ENCODE data around the gene ARRDC1. TPM values are rescaled to one million over a fixed set of nuclear protein-coding genes. Genes with fewer than 3 reads are reported as not detected.

Gene ARRDC1
- polyA plus RNA-seq, 1 of the 3 experiments (the other 2 are of a cell fraction): 49.7 TPM

DNA sequence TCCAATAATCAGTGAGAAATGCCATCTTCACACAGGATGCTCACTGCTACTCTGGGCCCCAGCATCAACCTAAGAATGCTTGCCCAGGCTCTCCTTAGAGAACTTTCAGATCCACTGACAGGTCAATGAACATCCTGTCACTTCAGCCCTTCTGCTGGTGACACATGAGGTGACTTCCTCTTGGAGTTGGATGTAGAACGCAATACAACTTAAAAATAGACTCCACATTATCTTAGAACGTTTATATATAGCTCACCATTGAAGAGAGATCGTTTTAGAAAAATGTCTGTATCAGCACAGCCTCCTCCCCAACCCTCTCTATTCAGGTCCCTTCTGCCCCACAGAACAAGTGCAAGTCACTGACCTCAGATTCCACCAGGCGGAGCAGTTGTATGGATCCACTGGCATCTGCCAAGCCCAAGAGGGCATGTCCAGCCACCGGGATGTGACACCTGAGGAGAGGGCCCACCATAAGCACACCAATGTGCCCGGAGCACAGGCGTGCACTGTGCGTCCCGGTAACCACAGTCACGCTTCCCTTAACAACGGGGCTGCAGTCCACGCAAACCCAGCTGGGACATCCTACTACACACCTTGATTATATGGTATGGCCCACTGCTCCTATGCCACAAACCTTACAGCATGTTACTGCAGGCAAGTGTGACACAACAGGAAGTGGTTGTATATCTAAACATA, 29.6 kb upstream of the ARRDC1 start:
- no peak overlapping the region for H3K4me3 ChIP-seq (ENCODE audit: low read depth in 2 of 2, low read length in 1 of 2)
- H2AFZ ChIP-seq (ENCODE audit: low read depth): no peak overlapping the region
- peaks cover 21 to 38% of the 10 kb centered on the region in 2 experiments for H3K36me3 ChIP-seq (replicated peaks in 1 of 2; ENCODE audit: control insufficient read depth in 1 of 2, insufficient read depth in 2 of 2, low read length in 1 of 2)
- no peak overlapping the region for H3K4me2 ChIP-seq
- H3K27ac ChIP-seq (ENCODE audit: low read depth in 2 of 2, low read length in 1 of 2): no peak overlapping the region
- peaks cover 53% of the 10 kb centered on the region for H3K79me2 ChIP-seq (ENCODE audit: insufficient read depth)
- no peaks in the 10 kb centered on the region for H3K9me3 ChIP-seq
- no peaks in the 10 kb centered on the region for H3K9me2 ChIP-seq
- H3K9ac ChIP-seq: no peak overlapping the region
- ChIA-PET CTCF (no interaction called here), POLR2A (no interaction called here)
- 83% methylated on average over 12 of the region's 12 CpGs for WGBS (ENCODE audit: low lambda C conversion rate)
- 0 out of 2 replicates have a peak, but pooled peaks cover 7% of the 10 kb centered on the region for H4K20me1 ChIP-seq (ENCODE audit: insufficient read depth)
- TF ChIP-seq FOXM1 (IDR thresholded peaks at IDR 0.05; ENCODE audit: low read depth): no peak
- TF ChIP-seq, protein P1, sequence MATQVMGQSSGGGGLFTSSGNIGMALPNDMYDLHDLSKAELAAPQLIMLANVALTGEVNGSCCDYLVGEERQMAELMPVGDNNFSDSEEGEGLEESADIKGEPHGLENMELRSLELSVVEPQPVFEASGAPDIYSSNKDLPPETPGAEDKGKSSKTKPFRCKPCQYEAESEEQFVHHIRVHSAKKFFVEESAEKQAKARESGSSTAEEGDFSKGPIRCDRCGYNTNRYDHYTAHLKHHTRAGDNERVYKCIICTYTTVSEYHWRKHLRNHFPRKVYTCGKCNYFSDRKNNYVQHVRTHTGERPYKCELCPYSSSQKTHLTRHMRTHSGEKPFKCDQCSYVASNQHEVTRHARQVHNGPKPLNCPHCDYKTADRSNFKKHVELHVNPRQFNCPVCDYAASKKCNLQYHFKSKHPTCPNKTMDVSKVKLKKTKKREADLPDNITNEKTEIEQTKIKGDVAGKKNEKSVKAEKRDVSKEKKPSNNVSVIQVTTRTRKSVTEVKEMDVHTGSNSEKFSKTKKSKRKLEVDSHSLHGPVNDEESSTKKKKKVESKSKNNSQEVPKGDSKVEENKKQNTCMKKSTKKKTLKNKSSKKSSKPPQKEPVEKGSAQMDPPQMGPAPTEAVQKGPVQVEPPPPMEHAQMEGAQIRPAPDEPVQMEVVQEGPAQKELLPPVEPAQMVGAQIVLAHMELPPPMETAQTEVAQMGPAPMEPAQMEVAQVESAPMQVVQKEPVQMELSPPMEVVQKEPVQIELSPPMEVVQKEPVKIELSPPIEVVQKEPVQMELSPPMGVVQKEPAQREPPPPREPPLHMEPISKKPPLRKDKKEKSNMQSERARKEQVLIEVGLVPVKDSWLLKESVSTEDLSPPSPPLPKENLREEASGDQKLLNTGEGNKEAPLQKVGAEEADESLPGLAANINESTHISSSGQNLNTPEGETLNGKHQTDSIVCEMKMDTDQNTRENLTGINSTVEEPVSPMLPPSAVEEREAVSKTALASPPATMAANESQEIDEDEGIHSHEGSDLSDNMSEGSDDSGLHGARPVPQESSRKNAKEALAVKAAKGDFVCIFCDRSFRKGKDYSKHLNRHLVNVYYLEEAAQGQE (IDR thresholded peaks at IDR 0.05; ENCODE audit: low read depth, low read length): no peak
- no peak for TF ChIP-seq NFIC (IDR thresholded peaks at IDR 0.05; ENCODE audit: borderline replicate concordance)
- no peak for TF ChIP-seq SMC3 (IDR thresholded peaks at IDR 0.05; ENCODE audit: low read depth, low read length)
- TF ChIP-seq, protein P2, sequence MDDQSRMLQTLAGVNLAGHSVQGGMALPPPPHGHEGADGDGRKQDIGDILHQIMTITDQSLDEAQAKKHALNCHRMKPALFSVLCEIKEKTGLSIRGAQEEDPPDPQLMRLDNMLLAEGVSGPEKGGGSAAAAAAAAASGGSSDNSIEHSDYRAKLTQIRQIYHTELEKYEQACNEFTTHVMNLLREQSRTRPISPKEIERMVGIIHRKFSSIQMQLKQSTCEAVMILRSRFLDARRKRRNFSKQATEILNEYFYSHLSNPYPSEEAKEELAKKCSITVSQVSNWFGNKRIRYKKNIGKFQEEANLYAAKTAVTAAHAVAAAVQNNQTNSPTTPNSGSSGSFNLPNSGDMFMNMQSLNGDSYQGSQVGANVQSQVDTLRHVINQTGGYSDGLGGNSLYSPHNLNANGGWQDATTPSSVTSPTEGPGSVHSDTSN (IDR thresholded peaks at IDR 0.05): no peak
- no peak for TF ChIP-seq CHD2 (IDR thresholded peaks at IDR 0.05; ENCODE audit: low read length, partially characterized antibody)
- TF ChIP-seq NRF1 (IDR thresholded peaks at IDR 0.05; ENCODE audit: low read depth, low read length): no peak
- TF ChIP-seq SIN3A (IDR thresholded peaks at IDR 0.05; ENCODE audit: borderline replicate concordance, low read depth, low read length): no peak
- peaks cover 6 to 14% of the 10 kb centered on the region in 2 experiments; a peak in 3 of 4 replicates for H3K4me1 ChIP-seq (ENCODE audit: control insufficient read depth in 1 of 2, insufficient read depth in 2 of 2, low read depth in 1 of 2, low read length in 1 of 2)
- peaks cover 3% of the 10 kb centered on the region for H3F3A ChIP-seq (replicated peaks; ENCODE audit: insufficient read depth)
- no peak for DNase-seq
- no peaks in the 10 kb centered on the region for H3K27me3 ChIP-seq (ENCODE audit: insufficient read depth)

DNA sequence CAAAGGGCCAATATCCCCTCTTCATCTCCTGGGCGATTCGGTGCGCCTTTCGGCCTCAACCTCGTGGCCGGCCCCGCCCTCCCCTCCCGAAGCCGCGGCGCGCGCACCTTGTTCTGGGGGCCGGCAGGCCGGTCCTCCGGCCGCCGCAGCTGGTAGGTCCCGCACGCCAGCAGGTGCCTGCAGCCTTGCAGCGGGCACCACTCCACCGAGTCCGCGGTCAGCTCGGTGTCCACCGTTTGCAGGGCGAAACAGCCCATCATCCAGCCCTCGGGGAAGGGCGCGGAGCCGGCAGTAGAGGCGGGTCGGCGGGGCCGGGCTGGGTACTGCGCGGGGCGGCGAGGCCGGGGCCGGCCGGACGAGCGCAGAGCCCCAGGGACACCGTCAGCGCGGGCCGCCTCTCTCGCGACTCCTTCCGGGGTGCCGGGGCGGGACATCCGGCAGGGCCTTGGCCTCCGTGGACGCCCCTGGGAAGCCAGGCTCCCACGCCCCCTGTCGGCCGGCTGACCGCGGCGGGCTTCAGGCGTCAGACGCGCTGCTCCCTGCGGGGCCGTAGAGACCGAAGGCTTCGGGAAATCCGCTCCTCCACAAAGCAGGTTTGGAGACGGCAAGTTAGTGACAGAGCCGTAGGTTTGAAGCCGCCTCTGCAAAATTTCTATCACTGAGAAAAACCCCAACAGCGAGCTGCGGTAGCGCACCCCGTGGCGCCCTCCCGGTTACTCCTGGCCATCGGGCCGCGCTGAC, 26.8 kb upstream of the ARRDC1 start, which contains the start of gene DPH7:
TSS of gene DPH7 (minus strand) at position 408 of the 741 bp plus-strand sequence. CDS start at position 260, 148 bp downstream.
- 21% methylated on average over 34 of the region's 82 CpGs for WGBS (ENCODE audit: low lambda C conversion rate)
- peak within 1 kb of the TSS; percentile 93 for H3K4me2 ChIP-seq
- H3F3A ChIP-seq (replicated peaks; ENCODE audit: insufficient read depth): peaks cover 3% of the 10 kb centered on the region
- H3K4me1 ChIP-seq (ENCODE audit: control insufficient read depth in 1 of 2, insufficient read depth in 2 of 2, low read depth in 1 of 2, low read length in 1 of 2): peaks cover 6 to 14% of the 10 kb centered on the region in 2 experiments; a peak in 3 of 4 replicates
- H4K20me1 ChIP-seq (ENCODE audit: insufficient read depth): 0 out of 2 replicates have a peak, but pooled peaks cover 7% of the 10 kb centered on the region
- peaks cover 48% of the 10 kb centered on the region for H3K79me2 ChIP-seq (ENCODE audit: insufficient read depth)
- H2AFZ ChIP-seq (ENCODE audit: low read depth): peak within 1 kb of the TSS; percentile 65; the same call in 1 of the 2 replicates
- H3K9me2 ChIP-seq: no peaks in the 10 kb centered on the region
- no peaks in the 10 kb centered on the region for H3K27me3 ChIP-seq (ENCODE audit: insufficient read depth)
- peak within 1 kb of the TSS; percentile 95 to 97 for H3K4me3 ChIP-seq (ENCODE audit: low read depth in 2 of 2, low read length in 1 of 2)
- no peaks in the 10 kb centered on the region for H3K9me3 ChIP-seq
- peak; percentile 100 for DNase-seq
- peak within 1 kb of the TSS; percentile 68 to 89 for H3K27ac ChIP-seq (ENCODE audit: low read depth in 2 of 2, low read length in 1 of 2)
- CTCF ChIA-PET: interaction anchor here (0.7 to 4.0 kb wide), 17 partner anchors 8 to 325 kb away, joined by 3 to 27 read pairs (median 3); partner anchors contain the start of genes EHMT1, MRPL41 and ZMYND19
- H3K9ac ChIP-seq: peak within 1 kb of the TSS; percentile 85
- POLR2A ChIA-PET: no interaction called here
- peaks cover 11 to 54% of the 10 kb centered on the region in 2 experiments for H3K36me3 ChIP-seq (replicated peaks in 1 of 2; ENCODE audit: control insufficient read depth in 1 of 2, insufficient read depth in 2 of 2, low read length in 1 of 2)
- 0 out of 2 replicates have a peak, but pooled peaks have one; percentile 7 for TF ChIP-seq RAD21 (IDR thresholded peaks at IDR 0.05; ENCODE audit: low read length)
- TF ChIP-seq NFIC (IDR thresholded peaks at IDR 0.05; ENCODE audit: borderline replicate concordance): peak; percentile 11; the same call in 1 of the 2 replicates
- peak; percentile 95 for TF ChIP-seq CHD2 (IDR thresholded peaks at IDR 0.05; ENCODE audit: low read length, partially characterized antibody)
- TF ChIP-seq, protein P3, sequence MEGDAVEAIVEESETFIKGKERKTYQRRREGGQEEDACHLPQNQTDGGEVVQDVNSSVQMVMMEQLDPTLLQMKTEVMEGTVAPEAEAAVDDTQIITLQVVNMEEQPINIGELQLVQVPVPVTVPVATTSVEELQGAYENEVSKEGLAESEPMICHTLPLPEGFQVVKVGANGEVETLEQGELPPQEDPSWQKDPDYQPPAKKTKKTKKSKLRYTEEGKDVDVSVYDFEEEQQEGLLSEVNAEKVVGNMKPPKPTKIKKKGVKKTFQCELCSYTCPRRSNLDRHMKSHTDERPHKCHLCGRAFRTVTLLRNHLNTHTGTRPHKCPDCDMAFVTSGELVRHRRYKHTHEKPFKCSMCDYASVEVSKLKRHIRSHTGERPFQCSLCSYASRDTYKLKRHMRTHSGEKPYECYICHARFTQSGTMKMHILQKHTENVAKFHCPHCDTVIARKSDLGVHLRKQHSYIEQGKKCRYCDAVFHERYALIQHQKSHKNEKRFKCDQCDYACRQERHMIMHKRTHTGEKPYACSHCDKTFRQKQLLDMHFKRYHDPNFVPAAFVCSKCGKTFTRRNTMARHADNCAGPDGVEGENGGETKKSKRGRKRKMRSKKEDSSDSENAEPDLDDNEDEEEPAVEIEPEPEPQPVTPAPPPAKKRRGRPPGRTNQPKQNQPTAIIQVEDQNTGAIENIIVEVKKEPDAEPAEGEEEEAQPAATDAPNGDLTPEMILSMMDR (IDR thresholded peaks at IDR 0.05): peak; percentile 84
- TF ChIP-seq GABPA (IDR thresholded peaks at IDR 0.05; ENCODE audit: low read depth): peak; percentile 95
- peak; percentile 32; the same call in 1 of the 2 replicates for TF ChIP-seq YY1 (IDR thresholded peaks at IDR 0.05; ENCODE audit: low read depth)
- peak; percentile 78 for TF ChIP-seq POLR2AphosphoS5 (IDR thresholded peaks at IDR 0.05; ENCODE audit: low read depth, low read length)
- TF ChIP-seq TAF1 (IDR thresholded peaks at IDR 0.05; ENCODE audit: borderline replicate concordance, low read depth, low read length): peak; percentile 69; the same call in 1 of the 2 replicates
- TF ChIP-seq RCOR1 (IDR thresholded peaks at IDR 0.05; ENCODE audit: low read length): 0 out of 2 replicates have a peak, but pooled peaks have one; percentile 19
- TF ChIP-seq TEAD4 (IDR thresholded peaks at IDR 0.05; ENCODE audit: borderline replicate concordance, insufficient read depth): no peak
- TF ChIP-seq FOSL2 (IDR thresholded peaks at IDR 0.05; ENCODE audit: borderline replicate concordance, low read depth): no peak
- TF ChIP-seq NRF1 (IDR thresholded peaks at IDR 0.05; ENCODE audit: low read depth, low read length): peak; percentile 22; the same call in 1 of the 2 replicates
- TF ChIP-seq SIN3A (IDR thresholded peaks at IDR 0.05; ENCODE audit: borderline replicate concordance, low read depth, low read length): no peak
